Stimulated activated CD4-positive, alpha-beta T cell treated with anti-CD3 and anti-CD28 coated beads, Interleukin-2, amount 100 ng/mL, for 4 hours (primary cell): ENCODE results near the gene RGSL1.

ENCODE experiments used
- DNase-seq: peaks from one replicate; pipeline ENCODE4 v3.0.0-alpha.2; 2020; ENCODE audit warnings: low read depth

Gene RGSL1

DNA sequence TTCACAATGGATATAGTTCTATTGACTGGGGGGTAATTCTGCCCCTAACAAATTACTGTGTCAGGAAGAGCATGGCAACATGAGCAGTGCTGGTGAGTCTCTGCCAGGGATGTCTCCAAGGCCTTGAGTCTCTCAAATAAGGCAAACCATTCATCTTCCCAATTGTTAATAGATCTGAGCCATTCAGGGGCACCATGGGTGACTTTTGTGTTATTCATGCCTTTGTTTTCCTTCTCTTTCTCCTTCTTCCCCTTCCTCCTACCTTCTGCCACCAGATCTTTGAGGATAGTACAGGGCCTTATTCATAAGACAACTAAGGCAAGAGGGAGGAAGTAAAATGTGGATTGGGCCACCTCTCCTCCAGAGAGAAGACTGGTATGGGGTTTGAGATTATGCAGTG lies at the start of gene RGSL1:
RGSL1 (plus strand) TSS at position 60 of the 400 bp plus-strand sequence; CDS start at position 80, 20 bp downstream.
- DNase-seq = no peak

DNA sequence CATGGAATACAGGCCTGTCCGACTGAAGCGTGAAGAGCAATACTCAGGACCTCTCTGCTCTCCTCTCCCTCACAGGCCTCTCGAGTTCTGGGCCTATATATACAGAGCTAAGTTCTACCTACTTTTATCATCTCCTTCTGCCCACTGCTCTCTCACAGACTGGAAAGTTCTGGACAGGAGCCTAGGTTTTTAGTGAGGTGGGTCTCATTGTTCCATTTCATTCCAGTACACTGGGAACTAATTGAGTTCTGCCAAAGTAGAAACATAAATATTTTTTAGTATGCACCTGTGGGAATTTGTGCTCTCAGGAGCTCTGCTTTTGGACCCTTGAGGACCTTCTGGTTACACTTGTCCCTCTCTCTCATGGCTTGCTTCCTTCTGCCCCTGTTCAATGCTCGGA lies 49.4 kb upstream of the RGSL1 start, which contains the start of gene TEDDM1:
TEDDM1 (minus strand) TSS at position 101 of the 400 bp plus-strand sequence. CDS start 182 bp downstream, outside the sequence.
- DNase-seq = no peak

DNA sequence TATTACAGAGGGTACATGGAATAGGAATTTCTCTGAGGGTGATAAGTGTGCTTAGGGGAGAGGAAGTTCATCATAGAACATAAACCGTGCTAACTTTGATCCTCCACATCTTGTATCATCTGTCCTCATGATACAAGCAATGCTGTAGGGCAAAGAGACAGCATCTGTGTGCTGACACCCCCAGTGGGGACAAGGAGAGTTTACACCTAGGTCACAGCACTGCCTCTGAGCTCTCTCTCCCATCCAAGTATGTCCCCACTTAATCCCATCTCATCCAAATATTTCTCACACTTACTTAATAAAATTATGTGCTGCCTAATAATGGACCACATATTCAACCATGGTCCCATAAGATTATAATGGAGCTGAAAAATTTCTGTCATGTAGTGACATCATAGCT lies 45.2 kb upstream of the RGSL1 start:
- DNase-seq = no peak

DNA sequence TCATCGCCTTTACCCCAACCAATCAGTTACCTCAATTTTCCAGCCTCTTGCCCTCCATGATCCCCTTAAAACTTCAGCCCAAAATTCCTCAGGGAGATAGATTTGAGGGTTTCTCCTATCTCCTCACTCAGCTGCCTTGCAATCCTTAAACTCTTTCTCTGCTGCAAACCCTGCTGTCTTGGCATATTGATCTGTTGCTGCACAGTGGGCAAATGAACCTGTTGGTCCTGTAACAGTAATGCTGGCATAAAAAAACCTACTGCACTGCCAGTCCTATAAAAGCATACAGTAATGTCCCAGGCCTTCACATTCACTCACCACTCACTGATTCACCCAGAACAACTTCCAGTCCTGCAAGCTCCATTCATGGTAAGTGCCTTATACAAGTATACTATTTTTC lies 44.4 kb upstream of the RGSL1 start:
- DNase-seq = no peak

DNA sequence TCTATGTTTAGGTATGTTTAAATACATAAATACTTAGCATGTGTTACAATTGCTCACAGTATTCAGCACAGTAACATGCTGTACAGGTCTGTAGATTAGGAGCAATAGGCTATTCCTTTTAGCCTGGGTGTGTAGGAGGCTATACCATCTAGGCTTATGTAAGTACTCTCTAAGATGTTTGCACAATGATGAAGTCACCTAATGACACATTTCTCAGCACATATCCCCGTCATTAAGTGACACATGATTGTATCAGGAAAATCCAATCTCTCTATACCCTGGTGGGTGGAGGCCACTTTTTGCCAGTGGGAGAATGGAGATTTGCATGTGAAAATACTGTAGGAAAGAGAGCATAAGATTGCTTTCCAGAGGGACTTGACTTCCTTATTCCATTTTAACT lies 43.9 kb upstream of the RGSL1 start:
- no peak for DNase-seq

DNA sequence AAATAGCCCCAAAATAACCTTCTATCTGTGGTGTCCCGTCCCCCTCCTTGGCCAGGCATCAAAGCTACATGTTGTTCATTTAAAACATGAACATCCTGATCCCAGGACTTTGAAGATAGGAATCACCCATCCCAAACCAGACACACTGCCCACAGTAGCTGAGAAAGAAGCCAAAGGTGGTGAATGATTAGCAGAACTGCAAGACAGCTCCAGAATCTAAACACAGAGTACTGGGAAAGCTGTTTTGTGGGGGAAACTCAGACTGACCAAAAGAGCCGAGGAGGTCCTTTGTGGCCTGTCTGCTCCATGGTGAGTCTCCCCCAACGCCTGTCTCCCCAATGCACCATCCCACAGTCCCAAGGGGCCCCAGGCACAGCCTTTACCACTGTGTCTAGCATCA lies 42.2 kb upstream of the RGSL1 start:
- no peak for DNase-seq

DNA sequence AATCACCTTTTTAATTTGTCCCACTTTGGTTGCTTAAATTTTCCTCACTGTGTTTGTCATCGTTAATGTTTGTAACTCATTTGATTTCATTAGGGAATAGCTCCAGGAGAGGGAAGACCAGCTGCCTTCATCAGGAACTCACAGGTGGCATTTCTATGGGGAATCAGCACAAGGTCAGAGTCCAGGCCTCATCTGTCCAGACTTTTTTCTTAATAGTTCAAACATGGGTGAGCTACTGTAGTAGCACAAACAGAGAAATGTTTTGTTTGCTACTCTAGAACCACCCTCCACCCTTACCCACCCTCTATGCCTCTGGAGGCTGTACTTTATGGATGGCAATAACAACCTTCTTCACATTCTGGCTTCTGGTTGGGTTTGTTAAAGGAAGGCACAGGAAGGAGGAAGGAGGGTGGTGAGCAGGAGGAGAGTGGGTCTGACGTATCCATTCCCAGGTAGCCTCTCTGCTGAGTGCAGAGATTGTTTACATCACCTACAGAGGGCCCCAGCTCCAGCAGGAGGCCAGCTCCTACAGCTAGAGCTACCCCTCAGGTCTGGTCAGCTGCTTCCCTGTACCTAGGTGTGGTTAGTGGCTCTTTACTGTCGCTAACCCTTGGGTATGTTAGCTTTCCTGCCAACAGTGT lies 41.4 kb upstream of the RGSL1 start:
- no peak for DNase-seq

DNA sequence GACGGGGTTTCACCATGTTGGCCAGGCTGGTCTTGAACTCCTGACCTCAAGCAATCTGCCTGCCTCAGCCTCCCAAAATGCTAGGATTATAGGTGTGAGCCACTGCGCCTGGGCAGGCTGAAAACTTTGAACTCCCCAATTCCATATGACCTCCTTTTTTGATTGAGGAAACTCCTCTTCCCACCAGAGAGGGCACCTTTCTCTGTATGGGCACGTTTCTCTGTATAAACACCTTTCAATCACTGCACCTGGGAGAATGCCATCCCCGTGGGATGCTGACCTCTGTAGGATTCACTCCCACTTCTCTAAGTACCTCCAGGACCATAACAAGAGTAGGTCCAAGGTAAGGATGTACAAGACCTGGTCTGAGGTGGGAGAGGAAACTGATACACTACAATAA lies 39.8 kb upstream of the RGSL1 start:
- DNase-seq = no peak

DNA sequence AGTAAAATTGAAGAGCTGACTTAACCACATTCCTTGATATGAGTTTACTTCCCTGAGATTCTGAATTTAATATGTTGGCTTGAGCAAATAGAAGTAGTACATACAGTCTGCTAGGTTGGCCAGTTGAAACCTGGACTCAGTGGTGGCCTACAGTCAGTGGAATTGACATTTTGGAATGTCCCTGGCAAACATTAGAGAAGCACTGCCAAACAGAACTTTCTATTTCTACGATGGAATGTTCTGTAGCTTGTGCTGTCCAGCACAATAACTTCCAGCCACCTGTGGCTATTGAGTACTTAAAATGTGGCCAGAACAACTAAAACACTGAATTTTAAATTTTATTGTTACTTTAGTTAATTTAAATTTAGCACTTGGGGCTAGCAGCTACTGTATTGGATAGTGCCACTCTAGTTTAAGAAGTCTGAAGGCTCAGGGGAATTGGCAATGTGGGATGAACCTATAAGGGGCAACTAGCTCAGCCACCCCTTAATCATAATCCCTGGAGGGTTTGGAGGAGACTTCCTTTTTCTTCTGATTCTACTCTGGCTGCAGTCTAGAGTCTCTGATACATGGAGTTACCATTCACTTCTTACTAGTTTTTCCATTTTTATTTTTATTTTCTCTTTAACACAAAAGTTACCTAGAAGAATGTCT lies 39.2 kb upstream of the RGSL1 start:
- no peak for DNase-seq

DNA sequence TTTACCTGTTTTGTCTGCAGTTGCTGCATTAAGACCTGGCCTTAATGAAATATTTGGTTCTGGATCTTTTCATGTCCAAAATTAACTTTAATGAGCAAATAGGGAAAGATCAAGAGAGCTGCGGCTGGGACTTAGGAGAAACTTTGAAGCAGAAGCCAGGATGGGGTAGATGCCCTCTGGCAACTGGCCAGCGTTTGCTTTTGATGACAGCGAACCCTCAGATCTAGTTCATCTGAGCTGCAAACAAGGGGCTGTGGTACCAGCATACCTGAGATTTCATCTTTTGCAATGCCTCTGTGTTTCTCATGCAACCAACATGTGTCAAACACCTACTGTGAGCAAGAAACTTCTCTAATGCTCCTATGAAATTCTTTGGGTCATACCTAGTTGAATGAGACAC lies 36.5 kb upstream of the RGSL1 start:
- DNase-seq = no peak

DNA sequence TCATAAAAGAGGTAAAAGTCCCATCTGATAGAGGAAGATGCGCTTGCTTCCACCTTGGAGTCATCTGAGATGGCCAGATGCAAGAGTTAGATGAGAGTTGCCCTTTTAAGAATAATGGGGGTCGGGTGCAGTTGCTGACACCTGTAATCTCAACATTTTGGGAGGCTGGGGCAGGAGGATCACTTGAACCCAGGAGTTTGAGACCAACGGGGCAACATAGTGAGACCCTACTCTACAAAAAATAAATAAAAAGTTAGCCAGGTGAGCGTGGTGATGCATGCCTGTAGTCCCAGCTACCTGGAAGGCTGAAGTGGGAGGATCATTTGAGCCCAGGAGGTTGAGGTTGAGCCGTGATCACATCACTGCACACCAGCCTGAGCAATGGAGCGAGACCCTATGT lies 36.0 kb upstream of the RGSL1 start:
- DNase-seq = no peak

DNA sequence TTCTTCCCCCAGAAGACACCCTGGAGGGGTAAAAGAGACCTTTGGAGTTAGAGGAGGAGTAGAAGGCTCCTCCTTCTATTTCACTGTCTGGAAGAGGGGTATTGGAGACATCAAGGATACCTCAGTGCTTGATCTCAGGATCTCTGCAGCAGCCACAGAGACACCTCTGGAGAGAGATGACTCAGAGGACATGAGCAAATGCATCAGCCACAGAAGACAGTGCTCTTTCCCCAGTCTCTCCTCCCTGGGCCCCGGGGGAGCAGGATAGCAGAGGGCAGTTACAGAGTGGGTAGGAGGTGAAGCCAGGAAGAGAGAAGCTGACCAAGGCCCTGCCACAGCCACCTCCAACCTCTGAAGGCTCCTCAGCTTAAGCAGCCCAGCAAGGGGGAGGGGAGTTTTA lies 34.2 kb upstream of the RGSL1 start:
- DNase-seq = no peak

DNA sequence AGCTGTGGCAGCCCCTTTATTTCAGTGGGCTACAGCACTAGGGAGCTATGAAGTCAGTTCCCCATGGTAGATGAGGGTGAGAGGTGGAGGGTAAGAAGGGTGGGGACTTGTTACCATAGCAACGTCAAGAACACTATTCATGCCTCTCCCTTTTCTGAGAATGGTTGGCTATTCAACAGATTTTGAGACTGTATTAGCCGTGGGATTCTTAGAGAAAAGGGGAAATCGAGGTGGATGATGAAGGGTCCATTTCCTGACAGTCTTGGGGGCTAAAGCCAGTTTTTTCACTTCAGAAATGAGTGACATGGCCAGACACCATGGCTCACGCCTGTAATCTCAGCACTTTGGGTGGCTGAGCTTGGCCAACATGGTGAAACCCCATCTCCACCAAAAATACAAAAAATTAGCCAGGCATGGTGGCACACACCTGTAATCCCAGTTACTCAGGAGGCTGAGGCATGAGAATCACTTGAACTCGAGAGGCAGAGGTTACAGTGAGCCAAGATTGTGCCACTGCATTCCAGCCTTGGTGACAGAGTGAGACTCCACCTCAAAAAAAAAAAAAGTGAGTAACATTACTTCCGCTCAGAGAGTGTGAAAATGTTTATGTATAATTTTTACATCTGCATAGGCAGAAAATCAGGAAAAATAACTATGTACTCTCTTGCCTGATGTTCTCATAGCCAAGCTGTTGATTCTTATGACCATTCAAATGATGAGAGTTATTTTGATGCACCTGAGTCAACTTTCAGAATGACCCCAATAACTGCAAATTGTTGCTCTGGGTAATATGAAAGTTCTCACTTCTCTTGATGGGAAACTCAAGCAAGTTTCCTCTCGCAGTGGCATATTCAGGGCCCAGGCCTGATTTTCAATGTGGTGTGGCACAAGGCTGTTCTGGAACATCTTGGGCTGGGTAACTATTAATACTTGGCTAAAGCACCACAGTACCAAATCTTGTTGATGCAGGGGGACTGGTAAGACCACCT lies 23.2 kb upstream of the RGSL1 start:
- DNase-seq = no peak

DNA sequence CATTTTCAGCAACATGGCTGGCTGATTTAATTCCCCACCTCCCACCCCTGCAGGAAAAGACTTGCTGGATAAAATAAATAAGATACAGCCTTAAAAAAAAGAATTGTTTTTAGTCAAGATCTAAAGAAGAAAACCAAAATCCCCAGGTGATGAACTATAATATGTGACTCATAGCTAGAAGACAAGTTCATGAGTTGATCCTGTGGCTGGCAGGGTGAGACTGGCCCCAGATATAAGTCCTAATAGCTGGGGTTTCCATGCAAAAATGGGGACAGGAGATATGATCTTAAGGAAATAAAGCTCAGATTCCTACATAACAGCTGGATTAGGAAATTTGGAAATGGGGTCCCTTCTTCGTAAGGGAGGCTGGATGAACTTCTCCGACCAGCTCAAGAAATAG lies 21.9 kb upstream of the RGSL1 start:
- no peak for DNase-seq

DNA sequence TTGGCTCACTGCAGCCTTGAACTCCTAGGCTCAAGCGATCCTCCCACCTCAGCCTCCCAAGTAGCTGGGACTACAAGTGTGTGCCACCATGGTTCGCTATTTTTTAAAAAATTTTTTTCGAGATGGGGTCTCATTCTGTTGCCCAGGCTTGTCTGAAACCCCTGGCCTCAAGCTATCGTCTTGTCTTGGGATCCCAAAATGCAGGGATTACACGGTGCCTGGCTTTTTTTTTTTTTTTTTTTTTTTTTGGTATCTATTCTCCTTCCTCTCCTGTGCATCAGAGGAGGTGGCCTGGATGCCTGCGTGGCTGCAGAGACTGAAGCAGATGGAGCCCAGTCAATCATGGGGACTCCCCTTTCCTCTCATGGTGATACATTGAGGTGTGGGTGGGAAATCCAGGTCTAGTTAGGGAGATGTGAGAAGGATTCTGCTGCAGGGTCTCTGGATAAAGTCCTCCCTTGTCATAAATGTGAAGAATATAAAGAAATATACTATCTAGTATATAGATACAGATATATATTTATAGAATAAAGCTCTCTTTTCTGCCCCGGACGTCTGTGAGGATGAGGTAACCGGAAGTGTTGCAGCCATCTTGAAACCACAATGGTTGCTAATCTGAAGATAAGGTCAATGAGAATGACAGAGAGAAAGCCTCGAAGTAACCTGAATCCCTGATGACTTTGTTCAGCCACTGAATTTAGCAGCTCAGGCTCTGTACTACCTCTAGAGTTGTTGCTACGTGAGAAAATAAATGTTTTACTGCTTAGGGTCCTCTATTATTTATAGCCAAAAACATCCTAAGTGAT lies 19.5 kb upstream of the RGSL1 start:
- DNase-seq = no peak

DNA sequence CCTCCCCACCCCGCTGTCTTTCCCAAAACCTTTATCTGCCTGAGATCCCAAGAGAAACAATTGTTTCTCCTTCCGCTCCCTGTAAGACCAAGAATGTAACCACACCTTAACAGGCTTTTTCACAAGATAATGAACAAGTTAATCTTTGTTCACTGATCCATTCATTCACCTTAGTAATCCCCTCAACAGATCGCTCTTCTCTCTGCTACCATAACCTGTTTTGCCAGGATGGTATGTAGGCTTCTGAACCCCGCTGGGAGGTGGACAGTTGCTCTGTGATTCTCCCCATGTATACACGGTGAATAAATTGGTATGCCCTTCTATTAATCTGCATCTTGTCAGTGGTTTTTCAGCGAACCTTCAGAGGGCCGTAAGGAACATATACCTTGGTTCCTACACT lies 18.7 kb upstream of the RGSL1 start:
- no peak for DNase-seq

DNA sequence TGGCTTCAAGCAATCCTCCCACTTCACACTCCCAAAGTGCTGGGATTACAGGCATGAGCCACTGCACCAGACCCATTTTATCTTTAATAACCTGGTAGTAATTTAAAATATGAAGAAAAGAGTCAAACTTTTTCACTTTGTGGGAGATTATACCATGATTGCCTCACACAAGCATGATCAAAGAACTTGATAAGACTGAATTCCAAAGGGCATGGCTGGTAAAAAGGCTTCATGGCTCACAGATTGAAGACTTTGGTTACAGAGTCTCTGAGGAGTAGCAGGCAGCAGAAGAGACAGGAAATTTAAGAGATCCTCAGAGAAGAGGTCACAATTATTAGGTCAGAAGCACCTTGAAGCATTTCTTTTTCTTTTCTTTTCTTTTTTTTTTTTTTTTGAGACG lies 16.4 kb upstream of the RGSL1 start:
- DNase-seq = no peak

DNA sequence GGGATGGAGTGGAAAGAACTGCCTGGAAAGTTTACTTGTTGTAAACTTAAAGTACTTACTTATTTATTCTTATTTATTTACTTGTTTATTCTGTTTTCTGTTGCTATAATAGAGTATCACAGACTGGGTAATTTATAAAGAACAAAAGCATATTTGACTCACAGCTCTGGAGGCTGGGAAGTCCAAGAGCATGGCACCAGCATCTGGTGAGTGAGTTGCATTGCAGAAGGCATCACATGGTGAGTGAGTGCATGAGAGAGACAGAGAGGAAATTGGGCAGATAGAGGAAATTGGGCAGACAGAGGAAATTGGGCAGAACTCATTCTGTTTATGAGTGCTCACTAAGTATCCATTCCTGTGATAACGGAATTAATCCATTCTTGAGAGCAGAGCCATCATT lies 11.6 kb upstream of the RGSL1 start:
- no peak for DNase-seq

DNA sequence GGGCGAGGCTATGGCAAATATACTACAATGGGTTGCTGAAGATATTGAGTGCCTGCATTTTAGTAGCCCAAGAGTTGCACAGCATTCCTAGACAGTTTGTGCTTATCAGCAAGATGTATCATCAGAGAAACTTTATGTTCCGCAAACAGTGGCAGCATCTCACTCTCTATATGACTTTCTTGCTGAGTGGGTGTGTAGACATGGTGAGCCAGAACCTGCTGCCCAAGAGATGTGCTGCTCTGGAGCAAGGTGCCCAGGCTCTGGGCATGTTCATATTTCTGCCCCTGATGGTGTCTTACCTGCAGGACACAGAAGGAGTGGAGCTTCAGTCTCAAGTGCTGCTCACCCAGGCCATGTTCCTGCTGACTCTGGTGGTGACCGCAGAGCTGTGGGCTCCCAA lies 8.2 kb upstream of the RGSL1 start:
- DNase-seq = no peak

DNA sequence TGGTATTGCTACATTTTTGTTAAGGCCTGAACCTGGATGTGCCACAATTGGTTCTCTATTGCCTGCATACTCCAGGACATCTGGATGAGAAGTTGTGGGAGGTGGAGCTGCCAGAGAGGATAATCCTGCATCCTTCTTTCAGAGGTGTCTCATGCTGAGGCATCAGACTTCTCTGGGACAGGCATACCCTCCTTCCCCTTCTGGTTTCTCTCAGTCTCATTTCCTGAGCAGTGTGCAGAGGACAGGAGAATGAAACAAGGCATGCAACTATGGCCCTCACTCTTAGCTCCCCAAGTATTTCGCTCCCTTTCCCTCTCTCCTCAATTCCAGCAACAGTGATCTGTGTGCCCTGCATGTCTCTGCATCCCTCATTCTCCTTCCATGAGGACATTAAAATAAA lies 7.6 kb upstream of the RGSL1 start:
- DNase-seq = no peak

DNA sequence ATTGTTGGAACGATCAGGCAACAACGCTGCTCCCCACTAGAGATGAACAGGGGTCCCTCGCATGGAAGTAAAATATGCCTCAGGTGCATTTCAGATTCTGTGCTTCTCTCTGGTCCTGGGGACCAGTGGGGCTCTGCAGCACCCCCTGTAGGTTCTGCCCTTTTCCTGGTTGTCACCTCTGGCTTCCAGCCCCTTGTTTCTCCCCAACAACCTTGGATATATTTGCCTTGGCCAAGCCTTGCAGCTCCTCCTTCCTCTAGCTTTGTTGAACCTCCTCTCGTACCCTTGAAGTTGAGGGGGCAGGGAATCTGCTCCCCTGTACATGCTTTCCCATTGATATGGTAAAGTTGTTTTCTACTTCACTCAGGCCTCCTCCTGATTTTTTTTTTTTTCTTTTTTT lies 5.4 kb upstream of the RGSL1 start:
- DNase-seq = no peak

DNA sequence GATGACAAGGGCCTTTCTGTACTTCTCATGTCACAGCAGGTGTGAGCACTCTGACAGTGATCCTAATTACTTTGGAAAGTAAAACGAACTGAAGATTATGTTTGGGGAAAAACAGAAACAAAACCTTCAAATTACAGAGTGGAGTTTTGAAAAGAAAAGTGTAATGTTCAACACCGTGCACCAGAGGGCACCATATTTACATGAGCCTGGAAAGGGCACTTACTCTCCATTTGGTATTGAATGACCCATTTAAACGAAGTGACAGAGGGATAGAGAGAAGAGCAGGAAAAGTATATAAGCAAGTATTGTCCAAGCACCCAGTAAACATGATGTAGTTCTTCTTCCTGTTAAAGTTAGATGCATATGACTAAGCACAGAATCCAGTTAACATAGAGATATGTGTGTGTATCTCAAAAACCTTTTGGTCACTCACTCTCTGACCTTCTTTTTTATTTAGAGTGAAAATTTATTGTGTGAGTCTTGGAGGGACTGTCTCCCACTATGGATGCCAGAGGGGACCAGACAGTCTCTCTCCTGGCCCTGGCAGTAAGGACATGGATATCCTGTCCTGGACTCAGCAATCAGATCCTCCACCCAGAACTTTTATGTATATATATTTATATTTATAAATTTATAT lies 3.8 kb upstream of the RGSL1 start:
- DNase-seq = no peak
